OCI-LY1 (cell line): ENCODE results near the gene CD276.

Source experiments
- EZH2 ChIP-seq: fragments of 200-600 bp; sonication (generic), shearing (Covaris generic); IDR thresholded peaks from 2 replicates; pipeline ENCODE4 v1.8.0; 2017; ENCODE audit warnings: borderline replicate concordance, mixed run types, mild to moderate bottlenecking, antibody characterized with exemption, low read length, moderate library complexity, mixed read lengths
- TF ChIP-seq, protein P1 (sequence below): fragments of 200-600 bp; sonication (generic), shearing (Covaris generic); IDR thresholded peaks from 2 replicates; pipeline ENCODE4 v1.5.1; 2017; ENCODE audit warnings: mild to moderate bottlenecking, antibody characterized with exemption, low read length, moderate library complexity, mixed read lengths

DNA sequence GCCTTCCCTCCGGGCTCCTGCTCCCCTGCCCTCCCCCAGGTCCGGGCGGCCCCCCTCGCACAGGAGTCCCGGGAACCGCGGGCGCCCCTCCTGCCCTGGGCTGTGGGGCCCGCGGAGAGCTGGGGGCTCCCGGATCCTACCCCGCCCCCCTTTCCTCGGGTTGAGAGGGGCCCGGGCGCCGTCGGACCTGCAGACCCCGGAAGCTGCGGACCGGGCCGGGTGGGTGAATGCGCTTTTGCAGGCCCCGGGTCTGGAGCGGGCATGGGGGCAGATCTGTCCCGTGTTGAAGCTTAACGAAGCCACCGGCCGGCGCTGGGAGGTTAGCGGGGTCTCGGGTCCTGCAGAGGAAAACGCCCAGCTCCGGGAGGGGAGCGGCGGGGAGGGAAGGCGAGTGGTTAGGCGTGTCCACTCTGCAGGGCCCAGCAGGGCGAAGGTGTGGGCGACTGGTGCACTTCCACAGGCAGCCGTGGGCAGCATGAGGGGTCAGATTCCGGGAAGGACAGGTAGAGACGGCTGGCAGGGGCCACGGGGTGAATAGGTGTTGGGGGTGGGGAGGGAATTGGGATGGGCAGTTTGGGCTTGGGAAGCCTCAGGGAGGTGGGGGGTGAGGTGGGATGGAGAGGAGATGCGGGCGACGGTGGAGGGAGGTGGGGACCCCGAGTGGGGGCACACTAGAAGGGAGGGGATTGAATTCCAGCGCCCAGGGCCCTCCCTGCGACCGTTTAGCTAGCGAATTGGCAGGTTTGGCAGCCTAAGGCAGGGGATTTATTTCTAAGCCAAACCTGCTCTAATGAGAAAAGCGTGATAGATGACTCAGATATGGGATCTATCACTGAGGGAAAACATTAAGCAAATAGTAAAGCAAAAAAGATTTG is 635 bp downstream of the CD276 start:
- TF ChIP-seq, protein P1, sequence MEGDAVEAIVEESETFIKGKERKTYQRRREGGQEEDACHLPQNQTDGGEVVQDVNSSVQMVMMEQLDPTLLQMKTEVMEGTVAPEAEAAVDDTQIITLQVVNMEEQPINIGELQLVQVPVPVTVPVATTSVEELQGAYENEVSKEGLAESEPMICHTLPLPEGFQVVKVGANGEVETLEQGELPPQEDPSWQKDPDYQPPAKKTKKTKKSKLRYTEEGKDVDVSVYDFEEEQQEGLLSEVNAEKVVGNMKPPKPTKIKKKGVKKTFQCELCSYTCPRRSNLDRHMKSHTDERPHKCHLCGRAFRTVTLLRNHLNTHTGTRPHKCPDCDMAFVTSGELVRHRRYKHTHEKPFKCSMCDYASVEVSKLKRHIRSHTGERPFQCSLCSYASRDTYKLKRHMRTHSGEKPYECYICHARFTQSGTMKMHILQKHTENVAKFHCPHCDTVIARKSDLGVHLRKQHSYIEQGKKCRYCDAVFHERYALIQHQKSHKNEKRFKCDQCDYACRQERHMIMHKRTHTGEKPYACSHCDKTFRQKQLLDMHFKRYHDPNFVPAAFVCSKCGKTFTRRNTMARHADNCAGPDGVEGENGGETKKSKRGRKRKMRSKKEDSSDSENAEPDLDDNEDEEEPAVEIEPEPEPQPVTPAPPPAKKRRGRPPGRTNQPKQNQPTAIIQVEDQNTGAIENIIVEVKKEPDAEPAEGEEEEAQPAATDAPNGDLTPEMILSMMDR: no peak
- TF ChIP-seq EZH2: no peak
